HG03469 (cell line): ENCODE measurements around the gene DCUN1D4.
"Not testable (repeated sequence)": the region's sequence is repeated elsewhere in the genome, so short reads cannot be mapped to it uniquely, and the experiment has no call there.

Experiments
- ATAC-seq: cut with Tn5 transposase; IDR thresholded peaks from one replicate; pipeline ENCODE4 v1.9.1; 2021; ENCODE audit warnings: mild to moderate bottlenecking, moderate library complexity, moderate number of reproducible peaks; ENCODE audit not compliant: unreplicated experiment

Gene DCUN1D4

GRCh38 chr4:51890760-51891159, 47.8 kb downstream of the DCUN1D4 start:
- no peak for ATAC-seq

GRCh38 chr4:51893402-51893801, 50.4 kb downstream of the DCUN1D4 start:
- ATAC-seq: not testable (repeated sequence)

- ATAC-seq: no peak
Observed at GRCh38 chr4:51894059-51894645, 51.2 kb downstream of the DCUN1D4 start.

- ATAC-seq: no peak
Observed at GRCh38 chr4:51895158-51895557, 52.2 kb downstream of the DCUN1D4 start.

- ATAC-seq: peak; percentile 95
Observed at GRCh38 chr4:51895816-51896408, 53.0 kb downstream of the DCUN1D4 start.

GRCh38 chr4:51901363-51901762, 58.4 kb downstream of the DCUN1D4 start:
- no peak for ATAC-seq

- peak; percentile 100 for ATAC-seq
Observed at GRCh38 chr4:51906167-51906958, 63.4 kb downstream of the DCUN1D4 start.

- ATAC-seq: no peak
Observed at GRCh38 chr4:51907006-51907669, 64.2 kb downstream of the DCUN1D4 start.

GRCh38 chr4:51909236-51909703, 66.3 kb downstream of the DCUN1D4 start:
- no peak for ATAC-seq

GRCh38 chr4:51918251-51918650, 75.3 kb downstream of the DCUN1D4 start:
- no peak for ATAC-seq

- ATAC-seq: no peak
Observed at GRCh38 chr4:51923343-51923742, 80.4 kb downstream of the DCUN1D4 start.

- no peak for ATAC-seq
Observed at GRCh38 chr4:51925307-51925706, 82.4 kb downstream of the DCUN1D4 start.

GRCh38 chr4:51930557-51930956, 87.6 kb downstream of the DCUN1D4 start:
- ATAC-seq: no peak

GRCh38 chr4:51931461-51931860, 88.5 kb downstream of the DCUN1D4 start:
- ATAC-seq: no peak

- no peak for ATAC-seq
Observed at GRCh38 chr4:51932261-51932660, 89.3 kb downstream of the DCUN1D4 start.

GRCh38 chr4:51932684-51933083, 89.7 kb downstream of the DCUN1D4 start:
- ATAC-seq: no peak

- not testable (repeated sequence) for ATAC-seq
Observed at GRCh38 chr4:51940460-51940859, 97.5 kb downstream of the DCUN1D4 start.

GRCh38 chr4:51942108-51942832, 99.3 kb downstream of the DCUN1D4 start:
- no peak for ATAC-seq

- ATAC-seq: no peak
Observed at GRCh38 chr4:51942833-51943215, 99.9 kb downstream of the DCUN1D4 start.

- ATAC-seq: no peak
Observed at GRCh38 chr4:51943221-51943620, 100.3 kb downstream of the DCUN1D4 start.
